Immature natural killer cell (primary cell): Measurements from ENCODE around the gene FOXN4. TPM values are rescaled to one million over a fixed set of nuclear protein-coding genes. Genes with fewer than 3 reads are reported as not detected.

Source experiments
- DNase-seq, 3 donors: peaks; one replicate each; pipeline ENCODE4 v3.0.0; 2022; ENCODE audit warnings: mixed read lengths in 1 of 3
- H3K27ac Mint-ChIP-seq, 6 donors: one replicate each; pipeline ENCODE4 v1.8.0; 2020; ENCODE audit warnings: mixed read lengths in 6 of 6, mild to moderate bottlenecking in 5 of 6, inconsistent platforms in 4 of 6, moderate library complexity in 3 of 6
- H3K27me3 Mint-ChIP-seq, 3 donors: one replicate each; pipeline ENCODE4 v1.8.0; 2020 to 2021; ENCODE audit warnings: low read depth in 3 of 3, mild to moderate bottlenecking in 3 of 3, mixed read lengths in 3 of 3, moderate library complexity in 3 of 3, inconsistent platforms in 1 of 3
- H3K36me3 Mint-ChIP-seq, 3 donors: one replicate each; pipeline ENCODE4 v1.8.0; 2020; ENCODE audit warnings: mixed read lengths in 3 of 3, inconsistent platforms in 2 of 3, mild to moderate bottlenecking in 2 of 3
- H3K4me1 Mint-ChIP-seq, 2 donors: one replicate each; pipeline ENCODE4 v1.8.0; 2020; ENCODE audit warnings: inconsistent platforms in 2 of 2, mild to moderate bottlenecking in 2 of 2, mixed read lengths in 2 of 2, moderate library complexity in 1 of 2
- H3K4me3 Mint-ChIP-seq, 5 donors: one replicate each; pipeline ENCODE4 v1.8.0; 2020; ENCODE audit warnings: mild to moderate bottlenecking in 5 of 5, mixed read lengths in 5 of 5, inconsistent platforms in 3 of 5, moderate library complexity in 3 of 5
- H3K9me3 Mint-ChIP-seq, 6 donors: one replicate each; pipeline ENCODE4 v1.8.0; 2020; ENCODE audit warnings: mild to moderate bottlenecking in 6 of 6, mixed read lengths in 6 of 6, inconsistent platforms in 4 of 6, moderate library complexity in 3 of 6
- polyA plus RNA-seq, 3 donors: library from polyadenylated mRNA; unstranded; fragments of 300-500 nt; fragmentation: Illumina TruSeq; gene quantifications; one replicate each; pipeline ENCODE4 v1.2.3, GENCODE V29; 2021

The FOXN4 gene
- polyA plus RNA-seq, 3 donors from 2014 or later: not detected

- Mint-ChIP-seq H3K4me1 (no peaks in the 10 kb centered on the region), H3K9me3 (no peaks in the 10 kb centered on the region), H3K27me3 (no peaks in the 10 kb centered on the region), H3K4me3 (no peak overlapping the region), H3K36me3 (peaks cover 0 to 19% (median 3%) of the 10 kb centered on the region in 3 donors), H3K27ac (peak overlapping the region in 1 of 6 donors; percentile 8)
- DNase-seq: no peak
Observed at GRCh38 chr12:109230193-109230592, 78.9 kb downstream of the FOXN4 start.

- H3K9me3 Mint-ChIP-seq: no peaks in the 10 kb centered on the region
- peaks cover 2 to 15% (median 6%) of the 10 kb centered on the region in 3 donors for H3K36me3 Mint-ChIP-seq
- no peak overlapping the region for H3K4me3 Mint-ChIP-seq
- no peak for DNase-seq
- H3K27ac Mint-ChIP-seq: no peak overlapping the region
- no peaks in the 10 kb centered on the region for H3K27me3 Mint-ChIP-seq
- H3K4me1 Mint-ChIP-seq: no peaks in the 10 kb centered on the region
Observed at GRCh38 chr12:109228664-109229063, 80.4 kb downstream of the FOXN4 start.

Other genes starting within 250 kb of the FOXN4 start
- gene ALKBH2, start 215.8 kb downstream of the FOXN4 start, polyA plus RNA-seq: 10 to 100 TPM in 1 of 3 donors, 1 to 10 TPM in 2; 6.2 to 11.6 (median 9.2) TPM
- 10 to 100 TPM; 30.2 to 42.3 (median 36.2) TPM for gene UNG, start 211.7 kb downstream of the FOXN4 start, polyA plus RNA-seq
- gene ACACB, start 192.7 kb downstream of the FOXN4 start, polyA plus RNA-seq: 1 to 10 TPM in 2 of 3 donors, not detected in 1; 1.2 to 2.1 TPM
- not detected for gene MYO1H, start 38.6 kb upstream of the FOXN4 start, polyA plus RNA-seq
- gene KCTD10, start 168.0 kb upstream of the FOXN4 start, polyA plus RNA-seq: 100 to 1,000 TPM in 2 of 3 donors, 10 to 100 TPM in 1; 59.7 to 204 (median 127) TPM
- gene UBE3B, start 168.3 kb upstream of the FOXN4 start, polyA plus RNA-seq: 10 to 100 TPM; 25.3 to 41.2 (median 34.2) TPM